Epithelial cell of esophagus (primary cell): ENCODE measurements around the gene CLDN34.
A peak's percentile ranks its signal among the peaks of the same experiment; 100 is the strongest.

ENCODE experiments used
- DNase-seq: peaks from one replicate; pipeline ENCODE4 v3.0.0; 2010; ENCODE audit warnings: low read depth
- H3K4me3 ChIP-seq: 2 replicates; pipeline ENCODE4 v1.5.1; 2011; ENCODE audit warnings: mild to moderate bottlenecking, low read length, control low read depth
- CTCF ChIP-seq: IDR thresholded peaks from 2 replicates; pipeline ENCODE4 v1.5.1; 2011; ENCODE audit warnings: low read depth, mild to moderate bottlenecking, low read length, control low read depth, inconsistent platforms; ENCODE audit not compliant: insufficient read depth; ENCODE audit errors: missing control alignments

CLDN34 gene

GRCh38 chrX:9961750-9962149, 5.4 kb upstream of the CLDN34 start:
- no peak overlapping the region for H3K4me3 ChIP-seq
- no peak for TF ChIP-seq CTCF
- no peak for DNase-seq

- DNase-seq: no peak
- TF ChIP-seq CTCF: no peak
- no peak overlapping the region for H3K4me3 ChIP-seq
Observed at GRCh38 chrX:9977635-9978034, 10.5 kb downstream of the CLDN34 start.

- no peak for TF ChIP-seq CTCF
- no peak for DNase-seq
- H3K4me3 ChIP-seq: no peak overlapping the region
Observed at GRCh38 chrX:9980401-9980800, 13.2 kb downstream of the CLDN34 start.

- TF ChIP-seq CTCF: no peak
- no peak overlapping the region for H3K4me3 ChIP-seq
- no peak for DNase-seq
Observed at GRCh38 chrX:9980927-9981326, 13.8 kb downstream of the CLDN34 start.

GRCh38 chrX:9983441-9983840, 16.3 kb downstream of the CLDN34 start:
- TF ChIP-seq CTCF: no peak
- H3K4me3 ChIP-seq: no peak overlapping the region
- DNase-seq: no peak

GRCh38 chrX:9983846-9984245, 16.7 kb downstream of the CLDN34 start:
- H3K4me3 ChIP-seq: no peak overlapping the region
- TF ChIP-seq CTCF: no peak
- DNase-seq: no peak

GRCh38 chrX:9988762-9989161, 21.6 kb downstream of the CLDN34 start:
- DNase-seq: peak; percentile 17
- TF ChIP-seq CTCF: peak; percentile 43
- no peak overlapping the region for H3K4me3 ChIP-seq
